Ecto neural progenitor cell (in vitro differentiated cells): Measurements from ENCODE around the gene MGRN1.

Experiments used
- DNase-seq: peaks from one replicate; pipeline ENCODE4 v3.0.0-alpha.2; 2018; ENCODE audit warnings: low spot score

MGRN1 gene

GRCh38 chr16:4699046-4699556 lies 74.5 kb downstream of the MGRN1 start:
- DNase-seq = no peak

GRCh38 chr16:4700380-4700996 lies 75.9 kb downstream of the MGRN1 start:
- no peak for DNase-seq

GRCh38 chr16:4700997-4701743 lies 76.5 kb downstream of the MGRN1 start:
- DNase-seq = no peak

GRCh38 chr16:4701791-4702465 lies 77.3 kb downstream of the MGRN1 start:
- DNase-seq = no peak

- DNase-seq = no peak
These were observed 77.8 kb downstream of the MGRN1 start for GRCh38 chr16:4702466-4702808.

- no peak for DNase-seq
These were observed 79.3 kb downstream of the MGRN1 start for GRCh38 chr16:4703906-4704305.

GRCh38 chr16:4704491-4704890 lies 79.9 kb downstream of the MGRN1 start:
- DNase-seq = no peak

GRCh38 chr16:4704913-4705312 lies 80.3 kb downstream of the MGRN1 start:
- DNase-seq = no peak

- no peak for DNase-seq
These were observed 82.2 kb downstream of the MGRN1 start for GRCh38 chr16:4706871-4707270.

GRCh38 chr16:4709481-4709880 lies 84.9 kb downstream of the MGRN1 start:
- DNase-seq = no peak

- no peak for DNase-seq
These were observed 89.3 kb downstream of the MGRN1 start for GRCh38 chr16:4713663-4714501.

- DNase-seq = no peak
These were observed 90.4 kb downstream of the MGRN1 start for GRCh38 chr16:4714996-4715395.

GRCh38 chr16:4718466-4718865 lies 93.8 kb downstream of the MGRN1 start:
- DNase-seq = no peak

- no peak for DNase-seq
These were observed 98.6 kb downstream of the MGRN1 start for GRCh38 chr16:4723071-4723767.

GRCh38 chr16:4724661-4725270 lies 100.1 kb downstream of the MGRN1 start:
- no peak for DNase-seq

GRCh38 chr16:4726616-4727015 lies 102.0 kb downstream of the MGRN1 start:
- DNase-seq = no peak

GRCh38 chr16:4728676-4729075 lies 104.0 kb downstream of the MGRN1 start:
- DNase-seq = no peak

- DNase-seq = no peak
These were observed 105.2 kb downstream of the MGRN1 start for GRCh38 chr16:4729876-4730275.

- DNase-seq = no peak
These were observed 108.7 kb downstream of the MGRN1 start for GRCh38 chr16:4733211-4733742.

GRCh38 chr16:4733747-4734062 lies 109.1 kb downstream of the MGRN1 start:
- no peak for DNase-seq
